Stimulated activated naive B cell treated with anti-CD40 and anti-IgM and Interleukin-4, amounts not matched to agents 10 μg/mL and 1 μg/mL and 100 μg/mL, for 72 hours (primary cell): ENCODE measurements around the gene GALNT13.

ENCODE experiments used
- ATAC-seq, 2 donors: fragments of 150-1000 bp; cut with Tn5 transposase; replicated peaks; 2 replicates each; pipeline ENCODE4 v1.10.0; 2021; ENCODE audit warnings: moderate library complexity in 1 of 2
- DNase-seq: peaks from one replicate; pipeline ENCODE4 v3.0.0; 2021
- H3K27ac Mint-ChIP-seq: one replicate; pipeline ENCODE4 v1.8.0; 2022; ENCODE audit warnings: mild to moderate bottlenecking, mixed read lengths
- H3K27me3 Mint-ChIP-seq, 2 donors: one replicate each; pipeline ENCODE4 v1.8.0; 2022; ENCODE audit warnings: mixed read lengths in 2 of 2
- H3K36me3 Mint-ChIP-seq, 2 donors: one replicate each; pipeline ENCODE4 v1.8.0; 2022; ENCODE audit warnings: mixed read lengths in 2 of 2, mild to moderate bottlenecking in 1 of 2
- H3K4me1 Mint-ChIP-seq, 2 donors: one replicate each; pipeline ENCODE4 v1.8.0; 2022; ENCODE audit warnings: mixed read lengths in 2 of 2, mild to moderate bottlenecking in 1 of 2
- H3K4me3 Mint-ChIP-seq, 2 donors: one replicate each; pipeline ENCODE4 v1.8.0; 2022; ENCODE audit warnings: mild to moderate bottlenecking in 2 of 2, mixed read lengths in 2 of 2, moderate library complexity in 1 of 2
- H3K9me3 Mint-ChIP-seq, 2 donors: one replicate each; pipeline ENCODE4 v1.8.0; 2022; ENCODE audit warnings: mixed read lengths in 2 of 2, mild to moderate bottlenecking in 1 of 2

Gene GALNT13

GRCh38 chr2:154477319-154477718, 605.6 kb downstream of the GALNT13 start:
- no peak for ATAC-seq
- Mint-ChIP-seq H3K36me3 (no peaks in the 10 kb centered on the region), H3K9me3 (peaks cover 0 to 2% of the 10 kb centered on the region in 2 donors), H3K27ac (no peak overlapping the region), H3K4me1 (no peaks in the 10 kb centered on the region), H3K27me3 (no peaks in the 10 kb centered on the region), H3K4me3 (no peak overlapping the region)
- no peak for DNase-seq

GRCh38 chr2:154480521-154480920, 608.8 kb downstream of the GALNT13 start:
- H3K9me3 Mint-ChIP-seq: peaks cover 0 to 1% of the 10 kb centered on the region in 2 donors
- DNase-seq: no peak
- no peaks in the 10 kb centered on the region for H3K27me3 Mint-ChIP-seq
- no peak overlapping the region for H3K4me3 Mint-ChIP-seq
- H3K36me3 Mint-ChIP-seq: no peaks in the 10 kb centered on the region
- H3K4me1 Mint-ChIP-seq: no peaks in the 10 kb centered on the region
- H3K27ac Mint-ChIP-seq: no peak overlapping the region
- no peak for ATAC-seq

- Mint-ChIP-seq H3K9me3 (no peaks in the 10 kb centered on the region), H3K27ac (no peak overlapping the region), H3K27me3 (no peaks in the 10 kb centered on the region), H3K4me1 (no peaks in the 10 kb centered on the region), H3K36me3 (no peaks in the 10 kb centered on the region), H3K4me3 (no peak overlapping the region)
- no peak for DNase-seq
- ATAC-seq: no peak
Observed at GRCh38 chr2:154481336-154481735, 609.6 kb downstream of the GALNT13 start.

- Mint-ChIP-seq H3K27me3 (no peaks in the 10 kb centered on the region), H3K36me3 (no peaks in the 10 kb centered on the region), H3K9me3 (no peaks in the 10 kb centered on the region), H3K4me3 (no peak overlapping the region), H3K4me1 (no peaks in the 10 kb centered on the region), H3K27ac (no peak overlapping the region)
- no peak for DNase-seq
- ATAC-seq: no peak
Observed at GRCh38 chr2:154484338-154485099, 612.8 kb downstream of the GALNT13 start.

- Mint-ChIP-seq H3K36me3 (no peaks in the 10 kb centered on the region), H3K4me3 (no peak overlapping the region), H3K9me3 (peaks cover 0 to 4% of the 10 kb centered on the region in 2 donors), H3K4me1 (no peaks in the 10 kb centered on the region), H3K27me3 (no peaks in the 10 kb centered on the region), H3K27ac (no peak overlapping the region)
- ATAC-seq (no peak), DNase-seq (no peak)
Observed at GRCh38 chr2:154488801-154489200, 617.1 kb downstream of the GALNT13 start.

- H3K4me1 Mint-ChIP-seq: no peaks in the 10 kb centered on the region
Observed at GRCh38 chr2:154489266-154489858, 617.6 kb downstream of the GALNT13 start.

GRCh38 chr2:154490530-154490929, 618.8 kb downstream of the GALNT13 start:
- DNase-seq (no peak), ATAC-seq (no peak)
- Mint-ChIP-seq H3K36me3 (no peaks in the 10 kb centered on the region), H3K4me3 (no peak overlapping the region), H3K4me1 (no peaks in the 10 kb centered on the region), H3K27ac (no peak overlapping the region), H3K9me3 (peaks cover 0 to 4% of the 10 kb centered on the region in 2 donors), H3K27me3 (no peaks in the 10 kb centered on the region)

More at GRCh38 chr2:154489266-154489858, 617.6 kb downstream of the GALNT13 start:
- ATAC-seq (no peak), DNase-seq (no peak)
- H3K4me3 Mint-ChIP-seq: no peak overlapping the region
- H3K27ac Mint-ChIP-seq: no peak overlapping the region
- H3K9me3 Mint-ChIP-seq: peaks cover 0 to 4% of the 10 kb centered on the region in 2 donors
- no peaks in the 10 kb centered on the region for H3K36me3 Mint-ChIP-seq
- no peaks in the 10 kb centered on the region for H3K27me3 Mint-ChIP-seq

GRCh38 chr2:154495455-154495868, 623.7 kb downstream of the GALNT13 start:
- Mint-ChIP-seq H3K4me3 (no peak overlapping the region), H3K4me1 (no peaks in the 10 kb centered on the region)

GRCh38 chr2:154497019-154497418, 625.3 kb downstream of the GALNT13 start:
- Mint-ChIP-seq H3K9me3 (peaks cover 0 to 10% of the 10 kb centered on the region in 2 donors), H3K4me1 (no peaks in the 10 kb centered on the region), H3K27me3 (no peaks in the 10 kb centered on the region), H3K4me3 (no peak overlapping the region), H3K36me3 (no peaks in the 10 kb centered on the region), H3K27ac (no peak overlapping the region)
- no peak for ATAC-seq
- DNase-seq: no peak

More at GRCh38 chr2:154495455-154495868, 623.7 kb downstream of the GALNT13 start:
- Mint-ChIP-seq H3K27me3 (no peaks in the 10 kb centered on the region), H3K27ac (no peak overlapping the region), H3K9me3 (peaks cover 0 to 10% of the 10 kb centered on the region in 2 donors), H3K36me3 (no peaks in the 10 kb centered on the region)
- DNase-seq: no peak
- no peak for ATAC-seq
